ENCODE results near the gene HACD1.

- TF ChIP-seq CTCF (IDR thresholded peaks at IDR 0.05; ENCODE audit: insufficient read depth, low read length, poor library complexity, severe bottlenecking) (no peak), EZH2phosphoT487 (conservative IDR thresholded peaks at IDR 0.05; ENCODE audit: low read length) (no peak)
These were observed 31.3 kb upstream of the HACD1 start for GRCh38 chr10:17648243-17649035.

Data from SU-DHL-6 (cell line).